GM10266 (cell line): ENCODE results near the gene PAPSS1.

Experiments used
- DNase-seq: peaks from one replicate; pipeline ENCODE4 v3.0.0; 2012; ENCODE audit errors: extremely low spot score
- TF ChIP-seq, protein P1 (sequence below): IDR thresholded peaks from 2 replicates; pipeline ENCODE4 v1.5.1; 2012; ENCODE audit warnings: mild to moderate bottlenecking, low read depth; ENCODE audit not compliant: control insufficient read depth, insufficient read depth; ENCODE audit errors: missing control alignments

The PAPSS1 gene

DNA sequence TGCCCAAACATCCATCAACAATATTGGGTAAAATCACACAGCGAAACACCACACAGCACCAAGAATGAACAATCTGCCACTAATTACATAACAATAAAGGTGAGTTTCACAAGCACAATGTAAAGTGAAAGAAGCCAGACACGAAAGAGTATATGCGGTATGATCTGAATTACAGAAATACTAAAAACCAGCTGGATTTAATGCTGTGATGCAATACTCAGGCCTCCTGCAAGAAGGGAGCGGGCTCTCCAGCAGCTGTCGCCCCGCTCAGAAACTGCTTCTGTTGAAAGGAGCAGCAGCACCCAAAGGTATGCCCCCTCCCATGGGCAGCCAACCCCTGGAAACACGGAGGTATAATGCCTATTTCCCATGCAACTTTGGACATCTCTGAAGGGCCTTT, 77.0 kb downstream of the PAPSS1 start:
- no peak for DNase-seq
- TF ChIP-seq, protein P1, sequence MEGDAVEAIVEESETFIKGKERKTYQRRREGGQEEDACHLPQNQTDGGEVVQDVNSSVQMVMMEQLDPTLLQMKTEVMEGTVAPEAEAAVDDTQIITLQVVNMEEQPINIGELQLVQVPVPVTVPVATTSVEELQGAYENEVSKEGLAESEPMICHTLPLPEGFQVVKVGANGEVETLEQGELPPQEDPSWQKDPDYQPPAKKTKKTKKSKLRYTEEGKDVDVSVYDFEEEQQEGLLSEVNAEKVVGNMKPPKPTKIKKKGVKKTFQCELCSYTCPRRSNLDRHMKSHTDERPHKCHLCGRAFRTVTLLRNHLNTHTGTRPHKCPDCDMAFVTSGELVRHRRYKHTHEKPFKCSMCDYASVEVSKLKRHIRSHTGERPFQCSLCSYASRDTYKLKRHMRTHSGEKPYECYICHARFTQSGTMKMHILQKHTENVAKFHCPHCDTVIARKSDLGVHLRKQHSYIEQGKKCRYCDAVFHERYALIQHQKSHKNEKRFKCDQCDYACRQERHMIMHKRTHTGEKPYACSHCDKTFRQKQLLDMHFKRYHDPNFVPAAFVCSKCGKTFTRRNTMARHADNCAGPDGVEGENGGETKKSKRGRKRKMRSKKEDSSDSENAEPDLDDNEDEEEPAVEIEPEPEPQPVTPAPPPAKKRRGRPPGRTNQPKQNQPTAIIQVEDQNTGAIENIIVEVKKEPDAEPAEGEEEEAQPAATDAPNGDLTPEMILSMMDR = no peak

DNA sequence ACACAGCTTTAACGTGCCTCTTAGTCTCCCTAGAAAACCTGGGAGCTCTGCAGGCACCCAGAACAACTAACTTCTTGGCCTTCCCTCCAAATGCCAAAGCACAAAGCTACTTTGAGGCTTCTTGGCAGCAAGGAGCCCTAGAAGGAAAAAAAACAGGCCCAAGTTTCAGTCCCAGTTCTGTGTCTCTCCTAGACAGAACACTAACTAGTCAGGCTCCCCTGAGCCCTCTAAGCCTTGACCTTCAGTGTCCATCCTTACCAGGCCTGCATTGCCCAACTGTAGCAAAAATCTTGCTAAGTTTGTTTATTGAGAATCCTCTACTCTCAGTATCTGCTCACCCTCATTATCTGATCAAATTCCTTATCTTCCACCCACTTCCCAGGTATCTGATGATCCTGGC, 79.2 kb downstream of the PAPSS1 start:
- TF ChIP-seq, protein P1 = no peak
- DNase-seq = no peak

DNA sequence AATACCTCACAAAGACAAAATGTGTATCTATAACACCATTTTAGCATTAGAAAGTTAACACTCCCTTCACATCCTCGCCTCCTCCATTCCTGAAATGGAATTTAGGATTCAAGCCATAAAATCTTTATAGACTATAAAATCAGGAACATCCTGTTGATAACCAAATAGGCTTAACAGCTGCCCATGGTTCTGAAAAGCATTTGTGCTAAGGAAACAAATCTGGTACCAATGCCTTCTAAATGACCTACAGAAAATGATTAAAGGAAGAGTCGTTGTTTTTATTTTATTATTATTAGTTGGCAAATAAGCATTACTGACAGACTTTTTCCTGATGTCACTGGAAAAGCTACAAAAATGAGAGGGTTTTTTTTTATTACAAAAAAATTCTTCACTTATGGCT, 79.8 kb downstream of the PAPSS1 start:
- no peak for DNase-seq
- TF ChIP-seq, protein P1 = no peak

DNA sequence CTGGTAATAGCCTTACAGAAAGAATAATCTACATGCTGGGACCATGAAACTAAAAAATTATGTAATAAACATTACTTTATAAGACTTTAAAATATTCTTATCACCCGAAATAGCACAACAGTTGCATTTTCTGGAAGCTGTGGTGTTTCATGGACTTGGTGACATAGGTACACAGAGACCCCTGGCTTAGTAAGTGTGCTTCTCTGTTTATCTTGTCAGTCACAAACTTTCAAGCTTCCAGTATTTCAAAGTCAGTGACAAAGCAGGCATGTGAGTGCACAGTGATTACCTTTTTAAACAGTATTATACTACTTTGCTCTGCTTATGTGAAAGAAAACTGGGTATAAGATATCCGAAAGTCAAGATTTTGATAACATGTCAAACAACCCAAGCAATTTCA, 84.3 kb downstream of the PAPSS1 start:
- TF ChIP-seq, protein P1 = no peak
- DNase-seq = no peak

DNA sequence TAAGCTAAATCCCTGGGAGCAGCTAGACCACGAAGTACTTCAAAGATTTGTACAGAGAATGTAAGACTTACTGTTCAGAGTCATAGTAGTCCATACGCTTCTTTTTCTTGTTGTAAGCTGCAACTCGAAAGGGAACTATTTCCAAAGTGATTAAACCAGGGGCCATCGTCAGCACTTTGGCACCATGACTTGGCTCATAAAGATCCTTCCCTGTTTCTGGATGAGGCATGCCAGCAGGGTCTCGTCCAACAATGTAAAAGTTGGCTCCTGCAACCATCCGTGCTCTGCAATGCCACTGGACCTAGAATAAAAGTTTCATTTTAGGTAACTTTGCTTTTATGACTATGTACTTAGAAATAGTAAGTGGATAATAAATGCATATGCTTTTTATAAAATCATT, 88.5 kb downstream of the PAPSS1 start:
- TF ChIP-seq, protein P1 = no peak
- DNase-seq = no peak

DNA sequence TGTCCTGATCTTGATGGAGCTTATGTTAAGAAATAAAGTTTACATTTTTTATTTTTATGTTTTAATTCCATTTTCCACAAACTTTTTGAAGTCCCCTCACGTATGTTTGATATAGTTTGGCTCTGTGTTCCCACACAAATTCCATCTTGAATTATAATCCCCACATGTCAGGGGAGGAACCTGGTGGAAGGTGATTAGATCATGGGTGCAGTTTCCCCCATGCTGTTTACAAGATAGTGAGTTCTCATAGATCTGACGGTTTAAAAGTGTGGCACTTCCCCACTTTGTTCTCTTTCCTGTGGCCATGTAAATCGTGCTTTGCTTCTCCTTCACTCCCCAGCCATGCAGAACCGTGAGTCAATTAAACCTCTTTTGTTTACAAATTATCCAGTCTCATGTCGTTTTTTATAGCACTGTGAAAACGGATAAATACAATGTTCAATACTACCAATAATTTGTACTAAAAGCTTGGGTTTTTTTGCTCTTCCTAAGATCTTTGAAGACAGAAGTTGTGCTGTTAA, 89.8 kb downstream of the PAPSS1 start:
- no peak for DNase-seq
- TF ChIP-seq, protein P1 = no peak

DNA sequence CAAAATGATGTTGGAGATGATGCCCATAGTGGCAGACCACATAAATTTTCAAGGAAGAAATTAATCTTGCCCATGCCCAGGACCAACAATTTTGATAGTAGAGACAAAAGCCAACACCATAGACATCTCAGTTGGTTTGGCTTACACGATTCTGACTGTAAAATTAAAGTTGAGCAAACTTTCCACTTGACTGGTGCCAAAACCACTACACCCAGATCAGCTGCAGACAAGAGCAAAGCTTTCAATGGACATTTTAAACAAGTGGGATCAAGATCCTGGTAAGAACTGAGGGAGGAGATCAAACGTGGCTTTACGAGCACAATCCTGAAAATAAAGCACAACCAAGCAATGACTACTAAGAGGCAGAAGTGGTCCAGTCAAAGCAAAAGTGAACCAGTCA, 90.7 kb downstream of the PAPSS1 start:
- TF ChIP-seq, protein P1 = no peak
- DNase-seq = no peak
